Left forelimb (tissue), 1 donor: Measurements from ENCODE around the gene OAS1.

ENCODE experiments used
- DNase-seq: peaks from one replicate; pipeline ENCODE4 v3.0.0-alpha.2; 2018; ENCODE audit warnings: low spot score

The OAS1 gene

GRCh38 chr12:112965643-112966042 lies 58.9 kb downstream of the OAS1 start:
- DNase-seq, result no peak

- DNase-seq, result no peak
Measured at GRCh38 chr12:112967306-112967705, 60.5 kb downstream of the OAS1 start.

GRCh38 chr12:112967858-112968257 lies 61.1 kb downstream of the OAS1 start:
- DNase-seq, result no peak
